Measurements from ENCODE around the gene ID1.
"Not testable (repeated sequence)": the region's sequence is repeated elsewhere in the genome, so short reads cannot be mapped to it uniquely, and the experiment has no call there.

Gene ID1

DNA sequence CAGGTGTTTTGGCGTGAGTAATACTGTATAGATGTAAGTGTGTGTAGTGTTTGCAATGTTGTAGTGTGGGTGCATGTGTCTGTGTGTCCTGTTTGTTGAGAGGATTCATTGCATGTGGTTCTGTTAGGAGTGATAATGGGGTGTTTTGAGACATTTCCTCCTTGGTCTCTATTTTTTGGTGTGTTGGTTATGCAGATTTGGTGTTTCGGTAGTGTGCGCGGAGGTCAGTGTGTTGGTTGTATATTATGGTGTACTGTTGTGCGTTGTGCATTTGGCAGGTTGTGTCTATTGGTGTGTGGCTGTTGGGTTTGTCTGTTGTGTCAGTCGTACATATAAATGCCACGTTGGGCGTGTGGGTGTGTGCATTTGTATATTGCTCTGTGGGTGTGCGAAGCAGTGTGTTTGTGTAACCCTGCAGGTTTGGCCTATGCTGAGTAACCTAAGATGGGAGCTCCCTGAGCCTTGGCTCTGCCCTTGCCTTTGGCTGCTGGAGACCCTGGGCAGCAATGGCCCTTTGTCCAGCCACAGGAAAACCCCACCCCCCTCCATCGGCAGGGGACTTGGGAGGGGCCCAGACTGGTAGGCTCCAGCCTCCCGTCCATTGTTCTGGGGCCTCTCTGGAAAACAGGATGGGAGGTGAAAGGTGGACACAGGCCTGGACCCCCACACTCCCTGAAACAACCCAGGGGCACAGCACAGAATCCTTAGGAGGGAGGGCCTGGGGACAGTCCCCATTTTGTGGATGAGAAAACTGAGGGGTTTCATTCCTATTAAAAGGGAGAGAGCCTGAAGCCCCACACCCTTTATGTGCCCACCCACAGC, 10.3 kb upstream of the ID1 start:
- H3K36me3 ChIP-seq (replicated peaks): no peaks in the 10 kb centered on the region
- TF ChIP-seq, protein P1, sequence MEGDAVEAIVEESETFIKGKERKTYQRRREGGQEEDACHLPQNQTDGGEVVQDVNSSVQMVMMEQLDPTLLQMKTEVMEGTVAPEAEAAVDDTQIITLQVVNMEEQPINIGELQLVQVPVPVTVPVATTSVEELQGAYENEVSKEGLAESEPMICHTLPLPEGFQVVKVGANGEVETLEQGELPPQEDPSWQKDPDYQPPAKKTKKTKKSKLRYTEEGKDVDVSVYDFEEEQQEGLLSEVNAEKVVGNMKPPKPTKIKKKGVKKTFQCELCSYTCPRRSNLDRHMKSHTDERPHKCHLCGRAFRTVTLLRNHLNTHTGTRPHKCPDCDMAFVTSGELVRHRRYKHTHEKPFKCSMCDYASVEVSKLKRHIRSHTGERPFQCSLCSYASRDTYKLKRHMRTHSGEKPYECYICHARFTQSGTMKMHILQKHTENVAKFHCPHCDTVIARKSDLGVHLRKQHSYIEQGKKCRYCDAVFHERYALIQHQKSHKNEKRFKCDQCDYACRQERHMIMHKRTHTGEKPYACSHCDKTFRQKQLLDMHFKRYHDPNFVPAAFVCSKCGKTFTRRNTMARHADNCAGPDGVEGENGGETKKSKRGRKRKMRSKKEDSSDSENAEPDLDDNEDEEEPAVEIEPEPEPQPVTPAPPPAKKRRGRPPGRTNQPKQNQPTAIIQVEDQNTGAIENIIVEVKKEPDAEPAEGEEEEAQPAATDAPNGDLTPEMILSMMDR (IDR thresholded peaks at IDR 0.05; ENCODE audit: low read depth, low read length, missing control alignments): no peak
- H3K27ac ChIP-seq: no peak overlapping the region
- no peak for DNase-seq
- no peak overlapping the region for H3K4me3 ChIP-seq (ENCODE audit: low read depth, low read length)
- H3K27me3 ChIP-seq (replicated peaks): no peaks in the 10 kb centered on the region
- in situ Hi-C loops (cut with HindIII; ENCODE audit: low pct_ligation_motif_present, low sequenced_read_pairs): no loop called here

DNA sequence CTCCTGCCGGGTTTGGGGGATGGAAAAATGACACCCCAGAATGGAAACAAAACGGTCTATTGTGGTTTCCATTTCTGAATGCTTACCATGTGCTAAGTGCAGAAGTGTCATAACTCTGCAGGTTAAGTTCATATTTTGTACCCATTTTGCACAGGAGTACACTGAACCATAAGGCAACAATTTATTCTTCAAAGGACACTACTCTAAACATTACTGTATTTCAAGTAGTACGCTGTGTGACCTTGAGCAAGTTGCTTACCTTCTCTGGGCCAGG, 9.8 kb upstream of the ID1 start:
- TF ChIP-seq, protein P1 (IDR thresholded peaks at IDR 0.05; ENCODE audit: low read depth, low read length, missing control alignments): no peak
- no peak overlapping the region for H3K27ac ChIP-seq
- no peaks in the 10 kb centered on the region for H3K27me3 ChIP-seq (replicated peaks)
- no peak for DNase-seq
- no peak overlapping the region for H3K4me3 ChIP-seq (ENCODE audit: low read depth, low read length)
- no peaks in the 10 kb centered on the region for H3K36me3 ChIP-seq (replicated peaks)
- in situ Hi-C loops (cut with HindIII; ENCODE audit: low pct_ligation_motif_present, low sequenced_read_pairs): no loop called here

DNA sequence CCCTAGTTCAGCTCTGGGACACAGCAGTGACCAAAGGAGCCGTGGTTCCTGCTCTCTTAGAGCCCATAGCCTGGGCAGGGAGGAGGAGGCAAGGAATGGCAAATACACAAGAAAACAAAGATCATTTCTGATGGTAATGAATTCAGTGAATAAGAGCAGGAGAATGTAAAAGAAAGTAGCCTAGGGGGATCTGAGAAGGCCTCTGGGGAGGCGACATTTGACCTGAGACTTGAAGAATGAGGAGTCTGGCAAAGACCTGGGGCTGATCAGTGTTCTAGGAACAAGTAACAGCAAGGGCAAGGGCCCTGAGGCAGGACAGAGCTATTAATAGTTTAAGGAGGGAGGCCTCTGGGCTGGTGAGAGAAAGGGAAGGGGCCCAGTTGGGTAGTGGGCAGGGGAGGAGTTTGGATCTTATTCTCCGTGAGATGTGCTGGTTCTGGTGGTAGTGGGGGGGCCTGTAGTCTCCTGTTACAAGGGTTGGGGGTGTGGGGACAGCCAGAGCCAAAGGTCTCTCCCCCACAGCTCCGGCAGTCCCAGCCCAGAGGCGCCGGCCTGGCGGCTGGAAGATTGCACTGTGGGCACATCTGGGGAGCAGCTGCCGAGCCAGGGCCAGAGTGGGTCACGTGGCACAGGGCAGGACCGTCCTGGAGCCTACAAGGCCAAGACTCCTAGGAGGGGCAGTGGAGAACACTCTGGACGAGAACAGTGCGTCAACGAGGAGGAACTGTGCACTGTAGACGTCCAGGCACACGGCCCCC, 9.3 kb upstream of the ID1 start:
- H3K27ac ChIP-seq: no peak overlapping the region
- H3K36me3 ChIP-seq (replicated peaks): no peaks in the 10 kb centered on the region
- no peaks in the 10 kb centered on the region for H3K27me3 ChIP-seq (replicated peaks)
- TF ChIP-seq, protein P1 (IDR thresholded peaks at IDR 0.05; ENCODE audit: low read depth, low read length, missing control alignments): no peak
- no peak for DNase-seq
- in situ Hi-C loops (cut with HindIII; ENCODE audit: low pct_ligation_motif_present, low sequenced_read_pairs): no loop called here
- H3K4me3 ChIP-seq (ENCODE audit: low read depth, low read length): no peak overlapping the region

DNA sequence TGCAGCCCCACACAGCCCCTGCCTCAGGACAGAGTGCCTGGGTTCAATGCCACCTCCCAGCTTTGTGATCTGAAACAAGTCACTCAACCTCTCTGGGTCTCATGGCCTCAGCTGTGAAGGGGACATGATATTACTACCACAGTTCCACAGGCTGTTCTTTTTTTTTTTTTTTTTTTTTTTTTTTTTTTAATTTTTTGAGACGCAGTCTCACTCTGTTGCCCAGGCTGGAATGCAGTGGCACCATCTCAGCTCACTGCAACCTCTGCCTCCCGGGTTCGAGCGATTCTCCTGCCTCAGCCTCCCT, 8.7 kb upstream of the ID1 start:
- DNase-seq; in situ Hi-C loops (cut with HindIII; ENCODE audit: low pct_ligation_motif_present, low sequenced_read_pairs); H3K4me3 ChIP-seq (ENCODE audit: low read depth, low read length); H3K27ac ChIP-seq; H3K36me3 ChIP-seq (replicated peaks); H3K27me3 ChIP-seq (replicated peaks): not testable (repeated sequence)

DNA sequence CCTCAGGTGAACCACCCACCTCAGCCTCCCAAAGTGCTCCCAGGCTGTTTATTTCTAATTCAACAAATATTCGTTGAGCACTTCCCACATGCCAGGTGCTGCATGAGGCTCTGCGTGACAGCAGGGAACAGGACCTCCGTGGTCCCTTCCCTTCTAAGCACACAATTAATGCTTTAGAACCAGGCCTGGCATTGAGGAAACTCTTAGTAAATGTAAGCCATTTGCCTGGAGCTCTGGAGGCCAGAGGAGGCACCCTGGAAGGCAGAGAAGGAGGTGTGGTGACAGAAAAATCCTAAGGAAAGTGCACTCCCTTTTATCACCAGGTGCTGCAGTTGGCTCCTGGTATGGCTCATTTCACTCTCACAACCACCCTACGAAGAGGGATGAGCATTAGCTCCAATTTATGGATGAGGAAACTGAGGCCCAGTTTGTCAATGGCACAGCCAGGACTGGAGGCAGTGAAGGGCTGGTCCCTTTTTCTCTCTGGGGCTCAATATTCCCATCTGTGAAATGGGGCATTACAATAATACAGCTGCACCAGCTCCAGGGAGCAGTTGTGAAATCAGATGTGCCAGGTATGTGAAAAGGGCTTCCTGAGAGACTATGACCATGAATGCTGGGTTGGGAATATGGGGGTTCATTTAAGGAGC, 8.1 kb upstream of the ID1 start:
- no peak overlapping the region for H3K4me3 ChIP-seq (ENCODE audit: low read depth, low read length)
- in situ Hi-C loops (cut with HindIII; ENCODE audit: low pct_ligation_motif_present, low sequenced_read_pairs): no loop called here
- H3K36me3 ChIP-seq (replicated peaks): no peaks in the 10 kb centered on the region
- no peak for DNase-seq
- H3K27ac ChIP-seq: no peak overlapping the region
- TF ChIP-seq, protein P1 (IDR thresholded peaks at IDR 0.05; ENCODE audit: low read depth, low read length, missing control alignments): no peak
- no peaks in the 10 kb centered on the region for H3K27me3 ChIP-seq (replicated peaks)

DNA sequence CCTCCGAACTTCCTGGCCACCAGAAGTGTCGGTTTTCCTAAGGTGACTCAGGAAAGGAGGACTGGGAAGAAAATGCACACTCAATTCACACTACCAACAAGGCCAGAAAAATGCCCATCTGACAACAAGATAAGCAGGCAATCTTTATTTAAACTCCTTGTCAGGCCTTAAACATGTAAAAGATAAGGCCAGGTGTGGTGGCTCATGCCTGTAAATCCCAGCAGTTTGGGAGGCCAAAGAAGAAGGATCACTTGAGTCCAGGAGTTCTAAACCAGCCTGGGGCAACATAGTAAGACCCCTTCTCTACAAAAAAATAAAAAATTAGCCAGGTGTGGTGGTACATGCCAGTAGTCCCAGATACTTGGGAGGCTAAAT, 7.6 kb upstream of the ID1 start:
- no peak for DNase-seq
- H3K36me3 ChIP-seq (replicated peaks): no peaks in the 10 kb centered on the region
- no peak overlapping the region for H3K27ac ChIP-seq
- H3K4me3 ChIP-seq (ENCODE audit: low read depth, low read length): no peak overlapping the region
- TF ChIP-seq, protein P1 (IDR thresholded peaks at IDR 0.05; ENCODE audit: low read depth, low read length, missing control alignments): no peak
- H3K27me3 ChIP-seq (replicated peaks): no peaks in the 10 kb centered on the region
- in situ Hi-C loops (cut with HindIII; ENCODE audit: low pct_ligation_motif_present, low sequenced_read_pairs): no loop called here

Data from brain microvascular endothelial cell (primary cell).